Measurements from ENCODE around the gene CYB561. TPM values are rescaled to one million over a fixed set of nuclear protein-coding genes. Genes with fewer than 3 reads are reported as not detected.

The CYB561 gene
- total and polyA plus RNA-seq, 10 of the 15 experiments (the other 5 are each of a cell fraction or from before 2014, with no cell fraction given) = 0.52 to 6.9 (median 2.5) TPM

DNA sequence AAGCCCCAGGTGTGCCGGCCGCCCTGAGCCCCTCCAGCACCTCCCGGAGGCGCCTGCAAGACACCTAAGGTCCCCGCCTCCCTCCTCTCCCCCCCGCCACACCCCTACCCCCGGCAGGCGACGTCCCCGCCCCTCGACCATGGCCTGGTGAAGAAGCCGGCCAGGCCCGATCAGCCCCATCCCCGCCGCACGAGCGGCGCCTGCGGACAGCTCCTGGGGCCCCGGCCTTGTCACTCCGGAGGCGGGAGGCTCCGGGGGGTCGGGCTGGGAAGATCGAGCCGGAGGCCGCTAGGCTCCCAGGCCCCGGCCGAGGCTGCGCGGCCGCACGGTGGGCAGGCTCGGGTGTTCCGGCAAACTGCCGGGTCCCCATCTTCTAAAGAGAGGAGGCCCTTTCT lies 30.4 kb upstream of the CYB561 start:
- no peak for DNase-seq (ENCODE audit: low read depth, low spot score)
- Histone ChIP-seq H3K79me2 (ENCODE audit: control insufficient read depth, insufficient read depth, low read length) (no peaks in the 10 kb centered on the region), H3K27me3 (replicated peaks in 1 of 2; ENCODE audit: control insufficient read depth in 2 of 2, insufficient read depth in 2 of 2, low read length in 1 of 2) (peaks cover 9 to 13% of the 10 kb centered on the region in 2 experiments), H3K27ac (ENCODE audit: control insufficient read depth, insufficient read depth) (no peak overlapping the region), H3K9me3 (replicated peaks; ENCODE audit: control insufficient read depth, insufficient read depth, low read length) (no peaks in the 10 kb centered on the region), H3K4me1 (ENCODE audit: control insufficient read depth, insufficient read depth, low read length) (peaks cover 5% of the 10 kb centered on the region), H3K36me3 (ENCODE audit: control insufficient read depth in 2 of 2, insufficient read depth in 2 of 2, low read length in 1 of 2) (no peaks in the 10 kb centered on the region), H3K4me2 (ENCODE audit: control insufficient read depth, insufficient read depth) (peak overlapping the region; percentile 74; the same call in 1 of the 2 replicates), H4K20me1 (ENCODE audit: control insufficient read depth, insufficient read depth) (no peaks in the 10 kb centered on the region), H2AFZ (ENCODE audit: control insufficient read depth, low read depth, low read length) (no peak overlapping the region), H3K4me3 (peak overlapping the region; percentile 50; the same call in 1 of the 2 replicates), H3K9ac (ENCODE audit: control insufficient read depth, insufficient read depth, low read length) (no peak overlapping the region)
- ChIA-PET POLR2A (no interaction called here), SMC1A (ENCODE audit: uncharacterized antibody, unreplicated experiment) (no interaction called here), CTCF (interaction anchor here (1.2 to 7.0 kb wide), 3 partner anchors 32 to 135 kb away, joined by 3 to 104 read pairs (median 4); no protein-coding TSS in a partner anchor), RAD21 (ENCODE audit: unreplicated experiment) (interaction anchor here (6.5 kb wide), 1 partner anchor 48 kb away, joined by 75 read pairs; no protein-coding TSS in a partner anchor)
- WGBS (ENCODE audit: insufficient coverage, insufficient replicate concordance, low lambda C conversion rate, missing lambda C conversion rate) = 13% methylated on average over 4 of the region's 36 CpGs
- no TSS peak for BruUV-seq (replicated peaks)
- intact Hi-C loops (cut with micrococcal nuclease; ENCODE audit: unreplicated experiment) = loop anchor here (5.0 kb wide), 1 partner anchor 34 kb away; no protein-coding TSS in a partner anchor
- FAIRE-seq = no peak
- in situ Hi-C loops (cut with MboI) = loop anchor here (5.0 kb wide), 1 partner anchor 54 kb away; no protein-coding TSS in a partner anchor
- no peak; the same call in 2 of the 3 replicates for ATAC-seq
- no peak for TF ChIP-seq RAD21 (IDR thresholded peaks at IDR 0.05; ENCODE audit: insufficient read depth, low read depth, low read length)
- no peak for TF ChIP-seq CHD2 (IDR thresholded peaks at IDR 0.05; ENCODE audit: borderline replicate concordance, low read depth, low read length)

DNA sequence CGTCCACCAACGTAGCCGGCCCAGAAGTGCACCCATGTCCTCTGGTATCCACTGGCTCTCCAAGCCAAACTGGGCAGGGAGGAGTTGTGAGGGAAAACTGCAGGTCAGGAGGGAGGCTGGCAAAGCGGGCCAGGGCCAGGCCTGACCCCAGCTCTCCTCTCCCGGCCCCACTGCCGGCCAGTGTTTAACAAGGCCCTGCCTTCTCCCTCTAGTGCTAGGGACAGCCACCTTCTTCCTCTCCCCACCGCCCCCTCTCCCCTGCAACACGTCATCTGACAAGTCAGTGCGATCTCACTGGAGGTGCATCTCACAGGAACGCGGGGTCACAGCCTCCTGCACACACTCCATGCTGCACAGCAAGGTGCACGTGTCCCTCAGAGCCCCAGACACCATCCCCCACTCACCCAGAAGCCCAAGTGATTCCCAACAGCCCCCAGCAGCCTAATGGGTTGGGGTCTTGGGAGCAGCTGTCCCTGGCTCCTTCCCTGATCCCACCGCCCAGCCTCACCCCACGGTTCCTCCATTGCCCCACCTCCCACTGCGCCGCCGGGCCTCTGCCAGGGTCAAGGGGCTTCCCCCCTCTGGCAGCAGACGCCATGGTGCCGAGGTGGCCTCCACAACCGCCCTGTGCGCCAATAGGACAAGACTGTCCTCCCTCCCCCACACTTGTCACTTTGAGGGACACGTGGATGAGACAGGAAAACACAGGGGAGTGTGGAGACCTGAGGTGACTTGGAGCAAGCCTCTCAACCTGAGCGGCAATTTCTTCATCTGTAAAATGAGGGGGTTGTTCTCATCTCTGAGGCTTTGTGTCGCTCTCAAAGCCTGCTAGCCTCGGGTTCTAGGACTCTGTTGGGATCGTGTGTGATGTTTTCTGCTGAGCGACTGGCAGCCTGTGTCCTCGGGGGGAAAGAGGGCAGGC lies 29.6 kb upstream of the CYB561 start:
- intact Hi-C loops (cut with micrococcal nuclease; ENCODE audit: unreplicated experiment) (loop anchor here (5.0 kb wide), 1 partner anchor 33 kb away; no protein-coding TSS in a partner anchor), in situ Hi-C loops (cut with MboI) (loop anchor here (5.0 kb wide), 1 partner anchor 53 kb away; no protein-coding TSS in a partner anchor)
- ChIA-PET POLR2A (no interaction called here), SMC1A (ENCODE audit: uncharacterized antibody, unreplicated experiment) (no interaction called here), RAD21 (ENCODE audit: unreplicated experiment) (interaction anchor here (6.5 kb wide), 1 partner anchor 47 kb away, joined by 75 read pairs; no protein-coding TSS in a partner anchor), CTCF (interaction anchor here (0.9 to 7.0 kb wide), 4 partner anchors 32 to 136 kb away, joined by 3 to 104 read pairs (median 4); no protein-coding TSS in a partner anchor)
- no peak for DNase-seq (ENCODE audit: low read depth, low spot score)
- Histone ChIP-seq H3K9ac (ENCODE audit: control insufficient read depth, insufficient read depth, low read length) (no peak overlapping the region), H3K9me3 (replicated peaks; ENCODE audit: control insufficient read depth, insufficient read depth, low read length) (no peaks in the 10 kb centered on the region), H3K27ac (ENCODE audit: control insufficient read depth, insufficient read depth) (no peak overlapping the region), H2AFZ (ENCODE audit: control insufficient read depth, low read depth, low read length) (no peak overlapping the region), H3K4me3 (no peak overlapping the region), H3K79me2 (ENCODE audit: control insufficient read depth, insufficient read depth, low read length) (no peaks in the 10 kb centered on the region), H3K27me3 (replicated peaks in 1 of 2; ENCODE audit: control insufficient read depth in 2 of 2, insufficient read depth in 2 of 2, low read length in 1 of 2) (peaks cover 9 to 13% of the 10 kb centered on the region in 2 experiments), H3K36me3 (ENCODE audit: control insufficient read depth in 2 of 2, insufficient read depth in 2 of 2, low read length in 1 of 2) (no peaks in the 10 kb centered on the region), H4K20me1 (ENCODE audit: control insufficient read depth, insufficient read depth) (no peaks in the 10 kb centered on the region), H3K4me2 (ENCODE audit: control insufficient read depth, insufficient read depth) (no peak overlapping the region), H3K4me1 (ENCODE audit: control insufficient read depth, insufficient read depth, low read length) (peaks cover 5% of the 10 kb centered on the region)
- ATAC-seq = no peak
- FAIRE-seq = no peak
- no peak for TF ChIP-seq RCOR1 (conservative IDR thresholded peaks at IDR 0.05; ENCODE audit: low read depth, low read length)
- no peak for TF ChIP-seq CREM (IDR thresholded peaks at IDR 0.05; ENCODE audit: low read depth)
- TF ChIP-seq WRNIP1 (IDR thresholded peaks at IDR 0.05; ENCODE audit: borderline replicate concordance, low read depth, low read length) = no peak
- TF ChIP-seq, protein P1, sequence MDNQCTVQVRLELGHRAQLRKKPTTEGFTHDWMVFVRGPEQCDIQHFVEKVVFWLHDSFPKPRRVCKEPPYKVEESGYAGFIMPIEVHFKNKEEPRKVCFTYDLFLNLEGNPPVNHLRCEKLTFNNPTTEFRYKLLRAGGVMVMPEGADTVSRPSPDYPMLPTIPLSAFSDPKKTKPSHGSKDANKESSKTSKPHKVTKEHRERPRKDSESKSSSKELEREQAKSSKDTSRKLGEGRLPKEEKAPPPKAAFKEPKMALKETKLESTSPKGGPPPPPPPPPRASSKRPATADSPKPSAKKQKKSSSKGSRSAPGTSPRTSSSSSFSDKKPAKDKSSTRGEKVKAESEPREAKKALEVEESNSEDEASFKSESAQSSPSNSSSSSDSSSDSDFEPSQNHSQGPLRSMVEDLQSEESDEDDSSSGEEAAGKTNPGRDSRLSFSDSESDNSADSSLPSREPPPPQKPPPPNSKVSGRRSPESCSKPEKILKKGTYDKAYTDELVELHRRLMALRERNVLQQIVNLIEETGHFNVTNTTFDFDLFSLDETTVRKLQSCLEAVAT (IDR thresholded peaks at IDR 0.05) = no peak
- 66% methylated on average over 28 of the region's 28 CpGs for WGBS (ENCODE audit: insufficient coverage, insufficient replicate concordance, low lambda C conversion rate, missing lambda C conversion rate)
- no TSS peak for BruUV-seq (replicated peaks)

Measured in GM12878 (cell line).